ENCODE measurements around the gene SLC38A3. TPM values are rescaled to one million over a fixed set of nuclear protein-coding genes. Genes with fewer than 3 reads are reported as not detected.

SLC38A3 gene
- total and polyA plus RNA-seq, 9 donors, result 1.7 to 4.4 (median 2.4) TPM

- H3K9me3 ChIP-seq (replicated peaks; ENCODE audit: control insufficient read depth, low read depth, low read length), result no peaks in the 10 kb centered on the region
- DNase-seq, result peak; percentile 98
- no peak overlapping the region for H3K4me3 ChIP-seq (ENCODE audit: low read length)
- WGBS (ENCODE audit: insufficient coverage), result 11% methylated on average over 3 of the region's 7 CpGs
- peaks cover 5% of the 10 kb centered on the region for H3K36me3 ChIP-seq (ENCODE audit: control insufficient read depth, insufficient read depth, low read length)
- peak overlapping the region; percentile 96 for H3K27ac ChIP-seq (ENCODE audit: low read length)
- H3K27me3 ChIP-seq (ENCODE audit: control insufficient read depth, insufficient read depth, low read length), result no peaks in the 10 kb centered on the region
- H3K4me1 ChIP-seq (ENCODE audit: control insufficient read depth, insufficient read depth, low read length), result peaks cover 94% of the 10 kb centered on the region
These were observed 59.4 kb downstream of the SLC38A3 start for GRCh38 chr3:50264383-50264963.

- Histone ChIP-seq H3K36me3 (ENCODE audit: control insufficient read depth, insufficient read depth, low read length) (peaks cover 5% of the 10 kb centered on the region), H3K27ac (ENCODE audit: low read length) (peak overlapping the region; percentile 96), H3K4me3 (ENCODE audit: low read length) (no peak overlapping the region), H3K4me1 (ENCODE audit: control insufficient read depth, insufficient read depth, low read length) (peaks cover 96% of the 10 kb centered on the region), H3K27me3 (ENCODE audit: control insufficient read depth, insufficient read depth, low read length) (no peaks in the 10 kb centered on the region), H3K9me3 (replicated peaks; ENCODE audit: control insufficient read depth, low read depth, low read length) (no peaks in the 10 kb centered on the region)
- DNase-seq, result peak; percentile 68
- 33% methylated on average over 3 of the region's 7 CpGs for WGBS (ENCODE audit: insufficient coverage)
These were observed 60.0 kb downstream of the SLC38A3 start for GRCh38 chr3:50264964-50265485.

GRCh38 chr3:50265571-50265970 is 60.5 kb downstream of the SLC38A3 start:
- Histone ChIP-seq H3K36me3 (ENCODE audit: control insufficient read depth, insufficient read depth, low read length) (peaks cover 5% of the 10 kb centered on the region), H3K27me3 (ENCODE audit: control insufficient read depth, insufficient read depth, low read length) (no peaks in the 10 kb centered on the region), H3K9me3 (replicated peaks; ENCODE audit: control insufficient read depth, low read depth, low read length) (no peaks in the 10 kb centered on the region), H3K27ac (ENCODE audit: low read length) (peak overlapping the region; percentile 96), H3K4me1 (ENCODE audit: control insufficient read depth, insufficient read depth, low read length) (peaks cover 97% of the 10 kb centered on the region), H3K4me3 (ENCODE audit: low read length) (no peak overlapping the region)
- whole genome bisulfite sequencing (ENCODE audit: insufficient coverage), result 50% methylated on average over 1 of the region's 1 CpG
- DNase-seq, result no peak

GRCh38 chr3:50266017-50266416 is 60.9 kb downstream of the SLC38A3 start:
- Histone ChIP-seq H3K27ac (ENCODE audit: low read length) (peak overlapping the region; percentile 96), H3K9me3 (replicated peaks; ENCODE audit: control insufficient read depth, low read depth, low read length) (no peaks in the 10 kb centered on the region), H3K4me1 (ENCODE audit: control insufficient read depth, insufficient read depth, low read length) (peaks cover 97% of the 10 kb centered on the region), H3K4me3 (ENCODE audit: low read length) (no peak overlapping the region), H3K36me3 (ENCODE audit: control insufficient read depth, insufficient read depth, low read length) (peaks cover 8% of the 10 kb centered on the region), H3K27me3 (ENCODE audit: control insufficient read depth, insufficient read depth, low read length) (no peaks in the 10 kb centered on the region)
- 66% methylated on average over 6 of the region's 6 CpGs for whole genome bisulfite sequencing (ENCODE audit: insufficient coverage)
- DNase-seq, result peak; percentile 66

GRCh38 chr3:50266836-50267235 is 61.8 kb downstream of the SLC38A3 start:
- Histone ChIP-seq H3K9me3 (replicated peaks; ENCODE audit: control insufficient read depth, low read depth, low read length) (no peaks in the 10 kb centered on the region), H3K4me1 (ENCODE audit: control insufficient read depth, insufficient read depth, low read length) (peaks cover 97% of the 10 kb centered on the region), H3K4me3 (ENCODE audit: low read length) (peak overlapping the region; percentile 31), H3K27ac (ENCODE audit: low read length) (peak overlapping the region; percentile 96), H3K36me3 (ENCODE audit: control insufficient read depth, insufficient read depth, low read length) (peaks cover 16% of the 10 kb centered on the region), H3K27me3 (ENCODE audit: control insufficient read depth, insufficient read depth, low read length) (no peaks in the 10 kb centered on the region)
- DNase-seq, result no peak
- no CpG with 5 or more reads among the region's 7 CpGs for WGBS (ENCODE audit: insufficient coverage)

- H3K36me3 ChIP-seq (ENCODE audit: control insufficient read depth, insufficient read depth, low read length), result peaks cover 16% of the 10 kb centered on the region
- WGBS (ENCODE audit: insufficient coverage), result 2% methylated on average over 17 of the region's 22 CpGs
- H3K27me3 ChIP-seq (ENCODE audit: control insufficient read depth, insufficient read depth, low read length), result no peaks in the 10 kb centered on the region
- H3K27ac ChIP-seq (ENCODE audit: low read length), result peak overlapping the region; percentile 96
- peaks cover 94% of the 10 kb centered on the region for H3K4me1 ChIP-seq (ENCODE audit: control insufficient read depth, insufficient read depth, low read length)
- no peaks in the 10 kb centered on the region for H3K9me3 ChIP-seq (replicated peaks; ENCODE audit: control insufficient read depth, low read depth, low read length)
- peak; percentile 84 for DNase-seq
- H3K4me3 ChIP-seq (ENCODE audit: low read length), result peak overlapping the region; percentile 31
These were observed 62.3 kb downstream of the SLC38A3 start for GRCh38 chr3:50267280-50267913.

- peaks cover 13% of the 10 kb centered on the region for H3K36me3 ChIP-seq (ENCODE audit: control insufficient read depth, insufficient read depth, low read length)
- H3K4me3 ChIP-seq (ENCODE audit: low read length), result peak overlapping the region; percentile 31
- H3K27me3 ChIP-seq (ENCODE audit: control insufficient read depth, insufficient read depth, low read length), result peaks cover 4% of the 10 kb centered on the region
- peak overlapping the region; percentile 96 for H3K27ac ChIP-seq (ENCODE audit: low read length)
- H3K9me3 ChIP-seq (replicated peaks; ENCODE audit: control insufficient read depth, low read depth, low read length), result no peaks in the 10 kb centered on the region
- no peak for DNase-seq
- H3K4me1 ChIP-seq (ENCODE audit: control insufficient read depth, insufficient read depth, low read length), result peaks cover 90% of the 10 kb centered on the region
- 53% methylated on average over 2 of the region's 3 CpGs for WGBS (ENCODE audit: insufficient coverage)
These were observed 63.2 kb downstream of the SLC38A3 start for GRCh38 chr3:50268276-50268675.

GRCh38 chr3:50268703-50269451 is 63.8 kb downstream of the SLC38A3 start, which contains the start of gene SEMA3B:
TSS of gene SEMA3B (plus strand) at chr3:50269147. CDS start at chr3:50269241, 94 bp downstream.
- H3K27ac ChIP-seq (ENCODE audit: low read length), result peak within 1 kb of the TSS; percentile 96
- H3K27me3 ChIP-seq (ENCODE audit: control insufficient read depth, insufficient read depth, low read length), result peaks cover 10% of the 10 kb centered on the region
- peak within 1 kb of the TSS; percentile 38 for H3K4me3 ChIP-seq (ENCODE audit: low read length)
- 31% methylated on average over 16 of the region's 21 CpGs for WGBS (ENCODE audit: insufficient coverage)
- no peaks in the 10 kb centered on the region for H3K9me3 ChIP-seq (replicated peaks; ENCODE audit: control insufficient read depth, low read depth, low read length)
- peaks cover 16% of the 10 kb centered on the region for H3K36me3 ChIP-seq (ENCODE audit: control insufficient read depth, insufficient read depth, low read length)
- DNase-seq, result no peak
- peaks cover 87% of the 10 kb centered on the region for H3K4me1 ChIP-seq (ENCODE audit: control insufficient read depth, insufficient read depth, low read length)

GRCh38 chr3:50269460-50269859 is 64.4 kb downstream of the SLC38A3 start:
- peak overlapping the region; percentile 38 for H3K4me3 ChIP-seq (ENCODE audit: low read length)
- peaks cover 82% of the 10 kb centered on the region for H3K4me1 ChIP-seq (ENCODE audit: control insufficient read depth, insufficient read depth, low read length)
- WGBS (ENCODE audit: insufficient coverage), result no CpG with 5 or more reads among the region's 4 CpGs
- H3K27ac ChIP-seq (ENCODE audit: low read length), result peak overlapping the region; percentile 84
- peaks cover 16% of the 10 kb centered on the region for H3K27me3 ChIP-seq (ENCODE audit: control insufficient read depth, insufficient read depth, low read length)
- peaks cover 17% of the 10 kb centered on the region for H3K36me3 ChIP-seq (ENCODE audit: control insufficient read depth, insufficient read depth, low read length)
- DNase-seq, result no peak
- no peaks in the 10 kb centered on the region for H3K9me3 ChIP-seq (replicated peaks; ENCODE audit: control insufficient read depth, low read depth, low read length)

GRCh38 chr3:50269977-50270413 is 64.9 kb downstream of the SLC38A3 start:
- Histone ChIP-seq H3K27me3 (ENCODE audit: control insufficient read depth, insufficient read depth, low read length) (peaks cover 21% of the 10 kb centered on the region), H3K27ac (ENCODE audit: low read length) (peak overlapping the region; percentile 84), H3K36me3 (ENCODE audit: control insufficient read depth, insufficient read depth, low read length) (peaks cover 22% of the 10 kb centered on the region), H3K9me3 (replicated peaks; ENCODE audit: control insufficient read depth, low read depth, low read length) (no peaks in the 10 kb centered on the region), H3K4me3 (ENCODE audit: low read length) (peak overlapping the region; percentile 38), H3K4me1 (ENCODE audit: control insufficient read depth, insufficient read depth, low read length) (peaks cover 77% of the 10 kb centered on the region)
- 89% methylated on average over 4 of the region's 8 CpGs for WGBS (ENCODE audit: insufficient coverage)
- DNase-seq, result no peak

All from muscle of leg (tissue), 11 donors.